HUES6 (cell line): ENCODE measurements around the gene CD244.

ENCODE experiments used
- H3K27ac ChIP-seq: 2 replicates; pipeline ENCODE4 v1.7.0; 2013; ENCODE audit warnings: low read depth, mild to moderate bottlenecking, low read length, inconsistent platforms
- H3K27me3 ChIP-seq: 2 replicates; pipeline ENCODE4 v1.6.1; 2013; ENCODE audit warnings: low read length; ENCODE audit not compliant: control insufficient read depth, insufficient read depth
- H3K36me3 ChIP-seq: 2 replicates; pipeline ENCODE4 v1.6.1; 2013; ENCODE audit warnings: low read length; ENCODE audit not compliant: control insufficient read depth, insufficient read depth
- H3K4me1 ChIP-seq: 2 replicates; pipeline ENCODE4 v1.6.1; 2013; ENCODE audit warnings: low read length; ENCODE audit not compliant: control insufficient read depth, insufficient read depth
- H3K4me3 ChIP-seq: 2 replicates; pipeline ENCODE4 v1.5.1; 2013; ENCODE audit warnings: low read depth, low read length
- H3K9ac ChIP-seq: one replicate; pipeline ENCODE4 v1.6.1; 2013; ENCODE audit warnings: mild to moderate bottlenecking, low read length
- H3K9me3 ChIP-seq: 2 replicates; pipeline ENCODE4 v1.6.1; 2013; ENCODE audit warnings: low read depth, low read length; ENCODE audit not compliant: control insufficient read depth, insufficient read depth

CD244 gene

GRCh38 chr1:160863061-160863773 is 530 bp upstream of the CD244 start:
- Histone ChIP-seq H3K4me1 (peaks cover 12% of the 10 kb centered on the region), H3K4me3 (no peak overlapping the region), H3K9me3 (no peaks in the 10 kb centered on the region), H3K36me3 (no peaks in the 10 kb centered on the region), H3K27ac (no peak overlapping the region), H3K9ac (no peak overlapping the region), H3K27me3 (no peaks in the 10 kb centered on the region)

GRCh38 chr1:160860840-160861505 is 1.7 kb downstream of the CD244 start:
- peaks cover 2% of the 10 kb centered on the region; the same call in 1 of the 2 replicates for H3K27me3 ChIP-seq
- no peaks in the 10 kb centered on the region for H3K36me3 ChIP-seq
- H3K4me1 ChIP-seq, result peaks cover 12% of the 10 kb centered on the region
- no peaks in the 10 kb centered on the region for H3K9me3 ChIP-seq
- no peak overlapping the region for H3K27ac ChIP-seq
- H3K9ac ChIP-seq, result no peak overlapping the region
- no peak overlapping the region for H3K4me3 ChIP-seq

GRCh38 chr1:160859166-160859565 is 3.5 kb downstream of the CD244 start:
- Histone ChIP-seq H3K27ac (no peak overlapping the region), H3K27me3 (peaks cover 2% of the 10 kb centered on the region; the same call in 1 of the 2 replicates), H3K9ac (no peak overlapping the region), H3K4me3 (no peak overlapping the region), H3K4me1 (peaks cover 12% of the 10 kb centered on the region), H3K36me3 (no peaks in the 10 kb centered on the region), H3K9me3 (no peaks in the 10 kb centered on the region)

- H3K9ac ChIP-seq, result no peak overlapping the region
- H3K4me3 ChIP-seq, result no peak overlapping the region
- H3K4me1 ChIP-seq, result peaks cover 12% of the 10 kb centered on the region
- H3K9me3 ChIP-seq, result no peaks in the 10 kb centered on the region
- no peak overlapping the region for H3K27ac ChIP-seq
- no peaks in the 10 kb centered on the region for H3K36me3 ChIP-seq
- H3K27me3 ChIP-seq, result peaks cover 2% of the 10 kb centered on the region; the same call in 1 of the 2 replicates
Observed at GRCh38 chr1:160858507-160858906, 4.2 kb downstream of the CD244 start.

- Histone ChIP-seq H3K9ac (no peak overlapping the region), H3K4me3 (no peak overlapping the region), H3K27ac (no peak overlapping the region), H3K27me3 (peaks cover 2% of the 10 kb centered on the region; the same call in 1 of the 2 replicates), H3K9me3 (no peaks in the 10 kb centered on the region), H3K36me3 (no peaks in the 10 kb centered on the region), H3K4me1 (peaks cover 11% of the 10 kb centered on the region)
Observed at GRCh38 chr1:160858097-160858496, 4.6 kb downstream of the CD244 start.

GRCh38 chr1:160855181-160855981 is 7.3 kb downstream of the CD244 start:
- Histone ChIP-seq H3K4me3 (no peak overlapping the region), H3K9me3 (no peaks in the 10 kb centered on the region), H3K9ac (no peak overlapping the region), H3K36me3 (no peaks in the 10 kb centered on the region), H3K27me3 (peaks cover 2% of the 10 kb centered on the region; the same call in 1 of the 2 replicates), H3K27ac (no peak overlapping the region), H3K4me1 (no peaks in the 10 kb centered on the region)

- H3K4me1 ChIP-seq, result no peaks in the 10 kb centered on the region
- no peaks in the 10 kb centered on the region for H3K36me3 ChIP-seq
- H3K27me3 ChIP-seq, result peaks cover 2% of the 10 kb centered on the region; the same call in 1 of the 2 replicates
- no peak overlapping the region for H3K9ac ChIP-seq
- H3K27ac ChIP-seq, result no peak overlapping the region
- H3K4me3 ChIP-seq, result no peak overlapping the region
- no peaks in the 10 kb centered on the region for H3K9me3 ChIP-seq
Observed at GRCh38 chr1:160853754-160854153, 8.9 kb downstream of the CD244 start.

GRCh38 chr1:160853014-160853413 is 9.7 kb downstream of the CD244 start:
- peaks cover 2% of the 10 kb centered on the region; the same call in 1 of the 2 replicates for H3K27me3 ChIP-seq
- H3K36me3 ChIP-seq, result no peaks in the 10 kb centered on the region
- H3K4me3 ChIP-seq, result no peak overlapping the region
- H3K27ac ChIP-seq, result no peak overlapping the region
- no peaks in the 10 kb centered on the region for H3K4me1 ChIP-seq
- H3K9ac ChIP-seq, result no peak overlapping the region
- H3K9me3 ChIP-seq, result no peaks in the 10 kb centered on the region

GRCh38 chr1:160850993-160851392 is 11.7 kb downstream of the CD244 start:
- no peak overlapping the region for H3K27ac ChIP-seq
- no peak overlapping the region for H3K9ac ChIP-seq

GRCh38 chr1:160850541-160850940 is 12.1 kb downstream of the CD244 start:
- no peaks in the 10 kb centered on the region for H3K4me1 ChIP-seq
- H3K27ac ChIP-seq, result no peak overlapping the region
- H3K27me3 ChIP-seq, result no peaks in the 10 kb centered on the region
- H3K36me3 ChIP-seq, result no peaks in the 10 kb centered on the region
- H3K9me3 ChIP-seq, result no peaks in the 10 kb centered on the region
- no peak overlapping the region for H3K9ac ChIP-seq
- no peak overlapping the region for H3K4me3 ChIP-seq

More at GRCh38 chr1:160850993-160851392, 11.7 kb downstream of the CD244 start:
- H3K36me3 ChIP-seq, result no peaks in the 10 kb centered on the region
- H3K27me3 ChIP-seq, result no peaks in the 10 kb centered on the region; the same call in 1 of the 2 replicates
- H3K4me3 ChIP-seq, result no peak overlapping the region
- H3K9me3 ChIP-seq, result no peaks in the 10 kb centered on the region
- no peaks in the 10 kb centered on the region for H3K4me1 ChIP-seq

GRCh38 chr1:160846281-160846680 is 16.4 kb downstream of the CD244 start:
- H3K4me3 ChIP-seq, result no peak overlapping the region
- no peak overlapping the region for H3K9ac ChIP-seq
- no peaks in the 10 kb centered on the region for H3K36me3 ChIP-seq
- H3K27me3 ChIP-seq, result no peaks in the 10 kb centered on the region
- H3K9me3 ChIP-seq, result no peaks in the 10 kb centered on the region
- H3K4me1 ChIP-seq, result no peaks in the 10 kb centered on the region
- no peak overlapping the region for H3K27ac ChIP-seq
